Left hindlimb (tissue), 1 donor: Measurements from ENCODE around the gene DUSP15.
"Not testable (repeated sequence)": the region's sequence is repeated elsewhere in the genome, so short reads cannot be mapped to it uniquely, and the experiment has no call there.

Experiments
- DNase-seq: peaks from one replicate; pipeline ENCODE4 v3.0.0-alpha.2; 2018

Gene DUSP15

DNA sequence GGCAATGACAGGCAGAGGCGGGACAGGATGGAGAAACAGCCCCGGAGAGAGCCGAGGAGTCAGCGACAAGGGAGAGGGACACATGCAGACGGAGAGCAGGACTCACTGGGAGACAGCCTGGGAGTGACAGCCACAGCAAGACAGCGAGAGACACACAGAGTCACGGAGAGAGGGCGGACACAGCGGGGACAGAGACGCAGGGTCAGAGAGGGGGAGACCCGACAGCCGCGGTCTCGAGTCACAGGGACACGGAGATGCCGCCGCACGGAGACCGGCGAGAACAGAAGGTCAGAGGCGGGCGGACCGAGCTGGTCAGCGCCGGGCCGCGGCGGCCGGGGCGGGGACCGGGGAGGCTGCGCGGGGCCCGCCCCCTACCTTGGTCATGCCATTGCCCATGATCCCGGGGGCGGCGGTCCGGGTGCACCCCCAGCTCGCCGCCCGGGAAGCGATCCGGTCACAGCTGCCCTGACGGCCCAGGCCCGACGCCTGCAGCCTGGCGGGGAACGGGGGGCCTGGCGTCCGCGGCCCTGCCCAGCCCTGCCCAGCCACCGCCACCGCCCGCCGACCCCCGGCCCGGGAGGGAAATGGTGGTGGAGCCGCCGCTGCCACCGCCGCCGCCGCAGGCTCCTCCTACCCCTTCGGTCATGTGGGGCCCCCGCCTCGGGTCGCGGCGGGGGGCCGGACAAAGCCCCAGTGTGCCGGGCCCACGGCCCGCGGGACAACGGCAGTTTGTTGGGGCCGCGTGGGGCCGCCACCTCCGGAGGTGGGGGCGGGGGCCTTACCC lies at the start of gene DUSP15, which contains the start of gene TTLL9:
Gene DUSP15, minus strand, starts transcription at position 586 of the 784 bp plus-strand sequence. Its CDS starts 190 bp downstream, at position 396.
Gene TTLL9, plus strand, starts transcription at position 693 of the 784 bp plus-strand sequence. CDS start 493 bp downstream, outside the sequence.
- no peak for DNase-seq

DNA sequence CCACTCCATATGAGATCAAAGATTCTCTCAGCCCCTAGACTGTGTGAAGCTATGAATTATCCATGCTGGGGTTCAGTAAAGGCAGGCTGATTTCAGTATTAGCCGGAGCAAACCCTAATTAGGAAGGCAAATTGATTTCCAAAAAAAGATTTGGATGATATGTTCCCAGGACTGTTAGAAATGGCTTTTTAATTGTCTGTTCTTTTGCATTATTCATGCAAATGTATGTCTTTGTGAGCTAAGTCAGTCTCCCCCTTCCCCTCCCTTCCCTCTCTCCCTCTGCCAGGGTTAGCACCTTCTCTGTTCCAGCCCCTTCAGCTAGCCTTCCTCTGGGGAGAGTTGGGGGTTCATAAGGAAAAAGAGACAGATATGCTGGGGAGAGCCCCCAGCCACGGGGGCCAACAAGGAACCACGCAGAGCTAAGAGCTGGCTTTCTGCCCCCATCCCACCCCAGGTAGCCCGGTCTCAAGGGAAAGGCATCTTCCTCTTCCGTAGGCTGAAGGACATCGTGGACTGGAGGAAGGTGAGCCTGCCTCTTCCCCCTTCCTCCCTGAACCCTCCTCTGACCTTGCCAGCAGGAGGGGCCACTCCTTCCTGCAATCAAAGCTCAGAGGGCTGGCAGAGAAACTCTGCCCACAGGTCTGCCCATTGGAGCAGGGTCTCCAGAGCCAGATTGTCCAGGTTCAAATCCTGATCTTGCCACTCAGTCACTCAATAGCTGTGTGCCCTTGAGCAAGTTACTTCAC lies 49.3 kb upstream of the DUSP15 start:
- no peak for DNase-seq

DNA sequence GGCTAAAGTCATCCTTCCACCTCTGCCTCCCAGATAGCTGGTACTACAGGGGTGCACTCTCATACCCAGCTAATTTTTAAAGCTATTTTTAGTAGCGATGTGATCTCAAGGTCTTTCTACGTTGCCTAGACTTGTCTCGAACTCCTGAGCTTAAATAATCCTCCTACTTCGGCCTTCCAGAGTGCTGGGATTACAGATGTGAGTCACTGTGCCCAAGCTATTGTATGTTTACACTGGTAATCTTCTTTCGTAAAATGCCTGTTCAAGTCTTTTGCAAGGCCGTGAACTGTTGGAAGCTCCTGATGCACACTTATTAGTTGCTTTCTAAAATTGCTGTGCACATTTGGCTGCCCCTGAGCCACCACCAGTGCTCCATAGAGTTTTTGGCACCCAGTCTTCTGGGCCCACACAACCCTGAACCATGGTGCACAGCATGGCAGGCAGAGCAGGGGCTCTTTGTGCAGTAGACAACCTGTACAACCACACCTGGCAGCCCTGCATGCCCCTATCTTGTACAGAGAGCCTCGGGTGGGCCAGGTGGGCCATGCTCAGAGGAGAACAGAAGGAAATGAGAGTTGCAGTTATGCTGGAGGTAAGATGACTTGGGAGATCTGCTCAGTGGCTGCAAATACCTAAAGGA lies 48.3 kb upstream of the DUSP15 start:
- DNase-seq = no peak

GRCh38 chr20:31917962-31918412 lies 47.7 kb upstream of the DUSP15 start:
- not testable (repeated sequence) for DNase-seq

- no peak for DNase-seq
Measured at GRCh38 chr20:31916708-31917107, 46.4 kb upstream of the DUSP15 start.

GRCh38 chr20:31915491-31916280 lies 45.4 kb upstream of the DUSP15 start:
- DNase-seq = no peak

GRCh38 chr20:31914170-31914569 lies 43.8 kb upstream of the DUSP15 start:
- no peak for DNase-seq

- DNase-seq = no peak
Measured at GRCh38 chr20:31913431-31914157, 43.3 kb upstream of the DUSP15 start.

DNA sequence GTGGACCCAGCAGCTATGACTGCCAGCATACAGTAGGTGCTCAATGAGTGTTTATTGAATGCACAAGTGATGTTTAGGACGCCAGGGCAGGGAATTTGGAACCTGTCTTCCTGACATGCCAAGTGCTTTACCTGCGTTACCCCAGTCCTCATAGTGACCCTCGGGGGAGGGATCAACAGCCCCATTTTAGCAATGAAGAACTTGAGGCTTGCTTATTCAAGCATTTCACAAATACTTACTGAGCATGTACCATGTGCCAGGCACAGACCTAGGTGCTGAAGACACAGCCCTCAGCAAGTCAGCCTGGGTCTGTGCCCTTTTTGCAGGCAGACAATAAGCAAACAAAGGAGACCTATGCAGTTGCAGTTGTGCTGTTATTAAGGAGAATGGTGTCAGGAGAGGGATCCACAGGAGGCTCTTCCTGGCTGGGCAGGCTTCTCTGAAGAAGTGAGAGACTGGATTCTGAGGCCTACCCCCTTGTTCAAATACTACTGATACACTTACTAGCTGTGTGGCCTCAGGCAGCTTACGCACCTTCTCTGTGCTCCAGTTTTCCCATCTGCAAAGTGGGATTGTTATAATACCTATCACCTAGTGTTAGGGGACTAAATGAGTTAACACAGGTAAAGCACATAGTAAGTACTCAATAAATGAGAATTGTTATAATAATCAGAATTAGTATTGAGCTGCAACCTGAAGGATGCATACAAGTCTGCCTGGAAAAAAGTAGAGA lies 39.9 kb upstream of the DUSP15 start:
- no peak for DNase-seq

DNA sequence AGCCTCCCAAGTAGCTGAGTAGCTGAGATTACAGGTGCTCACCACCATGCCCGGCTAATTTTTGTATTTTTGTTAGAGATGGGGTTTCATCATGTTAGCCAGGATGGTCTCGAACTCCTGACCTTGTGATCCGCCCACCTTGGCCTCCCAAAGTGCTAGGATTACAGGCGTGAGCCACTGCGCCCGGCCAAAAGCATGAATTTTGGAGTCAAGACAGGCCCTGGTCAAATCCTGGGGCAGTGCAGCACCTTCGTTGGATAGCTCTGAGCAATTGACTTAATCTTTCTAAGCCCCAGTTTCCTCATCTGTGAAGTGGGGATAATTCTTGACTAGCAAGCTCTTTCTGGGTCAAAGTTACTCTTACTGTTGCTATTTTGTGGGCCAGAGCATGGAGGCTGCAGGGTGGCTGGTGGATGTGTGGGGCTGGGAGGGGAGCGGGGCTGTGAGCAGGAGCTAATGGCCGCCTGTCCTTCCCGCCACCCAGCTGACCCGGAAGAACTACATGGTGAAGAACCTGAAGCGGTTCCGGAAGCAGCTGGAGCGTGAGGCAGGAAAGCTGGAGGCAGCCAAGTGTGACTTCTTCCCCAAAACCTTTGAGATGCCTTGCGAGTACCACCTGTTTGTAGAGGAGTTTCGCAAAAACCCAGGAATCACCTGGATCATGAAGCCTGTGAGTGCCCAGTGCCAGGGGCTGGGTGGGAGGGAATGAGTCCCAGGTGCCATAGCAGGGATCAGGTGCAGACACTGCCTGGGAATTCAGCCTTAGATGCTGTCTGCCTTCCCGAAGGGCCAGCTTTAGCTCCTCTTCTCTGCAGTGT lies 39.1 kb upstream of the DUSP15 start:
- no peak for DNase-seq

DNA sequence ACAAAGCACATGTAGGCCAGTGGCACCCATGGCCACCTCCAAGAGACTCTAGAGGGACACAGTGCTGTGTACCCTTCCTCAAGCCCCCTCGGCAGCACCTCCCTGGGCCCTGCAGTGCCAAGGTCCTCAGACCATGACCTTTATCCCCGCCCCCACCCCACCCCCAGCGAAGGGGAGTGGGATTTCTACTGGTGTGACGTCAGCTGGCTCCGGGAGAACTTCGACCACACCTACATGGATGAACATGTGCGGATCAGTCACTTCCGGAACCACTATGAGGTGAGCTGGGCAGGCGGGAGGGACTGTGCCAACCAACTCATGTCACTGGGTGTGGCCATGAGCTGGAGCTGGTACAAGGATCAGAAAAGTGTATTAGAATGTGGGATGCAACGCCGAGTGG lies 38.1 kb upstream of the DUSP15 start:
- no peak for DNase-seq

DNA sequence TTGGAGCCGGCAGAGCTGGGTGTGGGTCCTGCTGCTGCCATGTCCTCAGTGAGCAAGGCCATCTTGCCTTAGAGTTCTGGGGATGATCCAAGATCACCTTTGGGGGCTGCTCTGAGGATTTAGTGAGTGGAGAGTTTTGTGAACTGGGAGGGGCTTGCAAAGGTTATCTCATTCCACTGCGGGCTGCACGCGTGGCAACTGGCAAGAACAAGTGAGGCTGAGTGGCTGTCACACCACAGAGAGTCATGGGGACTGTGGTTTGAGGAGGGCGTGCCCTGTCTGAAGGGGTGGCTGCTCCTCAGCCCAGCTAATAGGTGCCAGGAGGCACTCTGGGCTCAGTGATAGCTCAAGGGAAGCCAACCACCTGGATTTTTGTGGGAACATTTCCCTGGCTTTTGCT lies 37.7 kb upstream of the DUSP15 start:
- DNase-seq = no peak

- DNase-seq = no peak
Measured at GRCh38 chr20:31907046-31907445, 36.7 kb upstream of the DUSP15 start.

DNA sequence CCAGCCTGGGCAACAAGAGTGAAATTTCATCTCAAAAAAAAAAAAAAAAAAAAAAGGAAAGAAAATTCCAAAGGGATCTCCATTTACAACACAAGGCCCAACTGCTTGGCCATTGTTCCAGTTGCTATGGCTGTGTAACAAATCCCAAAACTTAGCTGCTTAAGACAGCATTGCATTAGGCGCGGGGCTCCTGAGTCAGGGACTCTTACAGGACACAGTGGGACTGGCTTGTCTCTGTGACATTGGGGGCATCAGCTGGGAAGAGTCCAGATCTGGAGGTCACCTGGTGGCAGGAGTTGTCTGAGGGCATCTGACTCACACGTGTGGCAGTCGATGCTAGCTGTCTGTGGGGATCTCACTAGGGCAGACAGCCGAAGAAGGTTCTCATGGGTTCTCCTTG lies 35.7 kb upstream of the DUSP15 start:
- DNase-seq = no peak

DNA sequence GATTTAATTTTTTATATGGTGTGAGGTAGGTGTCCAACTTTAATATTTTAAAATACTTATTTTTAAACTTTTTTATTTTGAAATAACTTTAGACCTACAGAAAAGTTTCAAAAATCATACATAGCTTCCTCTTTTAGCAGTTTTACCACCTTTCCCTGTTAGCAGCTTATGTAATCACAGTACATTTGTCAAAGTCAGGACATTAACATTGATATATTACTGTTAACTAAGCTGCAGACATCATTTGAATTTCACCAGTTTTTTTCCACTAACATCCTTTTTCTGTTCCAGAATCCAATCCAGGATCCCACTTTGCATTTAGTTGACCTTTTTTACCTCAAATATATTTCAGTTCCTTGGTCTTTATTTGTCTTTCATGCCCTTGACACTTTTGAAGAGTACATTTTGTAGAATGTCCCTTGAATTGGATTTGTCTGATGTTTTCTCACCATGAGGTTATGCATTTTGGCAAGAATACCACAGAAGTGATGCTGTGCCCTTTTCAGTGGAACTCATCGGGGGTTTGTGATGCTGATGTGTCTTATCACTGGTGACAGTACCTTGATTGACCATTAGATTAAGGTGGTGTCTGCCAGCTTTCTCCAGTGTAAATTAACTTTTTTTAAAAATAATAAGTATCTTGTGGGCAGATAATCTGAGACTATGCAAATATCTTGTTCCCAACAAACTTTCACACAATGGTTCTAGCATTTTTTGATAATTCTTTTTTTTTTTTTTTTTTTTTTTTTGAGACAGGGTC lies 33.5 kb upstream of the DUSP15 start:
- no peak for DNase-seq

- DNase-seq = no peak
Measured at GRCh38 chr20:31901615-31902014, 31.3 kb upstream of the DUSP15 start.

GRCh38 chr20:31897541-31897940 lies 27.2 kb upstream of the DUSP15 start:
- DNase-seq = no peak

- DNase-seq = no peak
Measured at GRCh38 chr20:31896049-31896448, 25.7 kb upstream of the DUSP15 start.

- DNase-seq = no peak
Measured at GRCh38 chr20:31894980-31895675, 24.8 kb upstream of the DUSP15 start.
